GM19025 (cell line): Measurements from ENCODE around the gene MLXIPL.
"Not testable (repeated sequence)": the region's sequence is repeated elsewhere in the genome, so short reads cannot be mapped to it uniquely, and the experiment has no call there.

ENCODE experiments used
- ATAC-seq: cut with Tn5 transposase; IDR thresholded peaks from one replicate; pipeline ENCODE4 v1.9.1; 2021; ENCODE audit warnings: mild to moderate bottlenecking, low read depth, moderate library complexity; ENCODE audit not compliant: unreplicated experiment

The MLXIPL gene

DNA sequence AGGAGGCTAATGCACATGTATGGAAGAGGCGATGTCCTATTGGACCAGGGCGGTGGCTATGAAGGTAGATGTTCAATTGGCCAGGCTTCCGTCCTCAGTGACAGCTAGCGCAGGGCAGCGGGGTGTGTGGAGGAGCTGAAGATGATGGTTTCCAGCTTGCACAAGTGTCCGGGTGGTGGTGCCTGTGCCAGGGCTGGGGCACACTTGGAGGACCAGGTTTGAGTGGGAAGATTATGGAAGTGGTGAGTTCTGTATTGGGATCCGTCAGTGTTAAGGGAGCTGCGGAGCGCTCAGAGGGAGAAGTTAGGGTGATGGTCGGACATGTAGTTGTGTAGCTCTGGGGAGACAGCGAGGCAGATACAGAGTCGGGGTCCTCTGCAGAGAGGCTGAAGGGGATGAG, 37.4 kb downstream of the MLXIPL start:
- no peak for ATAC-seq

DNA sequence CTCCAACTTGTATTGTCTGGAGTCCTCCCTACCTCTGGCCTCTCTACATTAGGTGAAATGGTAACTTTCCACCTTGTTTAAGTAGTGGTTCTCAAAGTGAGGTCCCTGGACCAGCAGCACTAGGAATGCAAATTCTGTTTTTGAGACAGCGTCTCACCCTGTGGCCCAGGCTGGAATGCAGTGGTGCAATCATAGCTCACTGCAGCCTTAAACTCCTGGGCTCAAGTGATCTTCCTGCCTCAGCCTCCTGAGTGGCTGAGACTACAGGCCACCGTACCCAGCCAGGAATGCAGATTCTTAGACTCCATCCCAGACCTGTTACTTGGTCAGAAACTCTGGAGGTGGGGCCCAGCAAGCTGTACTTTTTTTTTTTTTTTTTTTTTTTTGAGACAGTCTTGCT, 39.1 kb downstream of the MLXIPL start:
- ATAC-seq, result no peak

DNA sequence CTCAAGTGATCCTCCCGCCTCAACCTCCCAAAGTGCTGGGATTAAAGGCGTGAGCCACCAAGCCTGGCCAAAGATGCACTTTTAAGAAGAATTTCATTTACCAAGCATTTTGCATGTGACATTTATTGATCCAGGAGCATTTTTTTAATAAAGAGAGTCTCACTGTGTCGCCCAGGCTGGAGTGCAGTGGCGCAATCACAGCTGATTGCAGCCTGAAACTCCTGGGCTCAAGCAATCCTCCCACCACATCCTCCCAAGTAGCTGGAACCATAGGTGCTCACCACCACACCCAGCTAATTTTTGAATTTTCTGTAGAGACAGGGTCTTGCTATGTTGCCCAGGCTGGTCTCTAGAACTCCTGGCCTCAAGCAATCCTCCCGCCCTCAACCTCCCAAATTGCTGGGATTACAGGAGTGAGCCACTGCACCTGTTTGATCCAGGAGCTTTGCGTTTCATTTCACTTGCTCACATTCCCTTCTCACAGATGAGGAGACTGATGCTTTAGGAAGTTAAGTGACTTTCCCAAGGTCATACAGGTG, 41.6 kb downstream of the MLXIPL start:
- ATAC-seq, result no peak

DNA sequence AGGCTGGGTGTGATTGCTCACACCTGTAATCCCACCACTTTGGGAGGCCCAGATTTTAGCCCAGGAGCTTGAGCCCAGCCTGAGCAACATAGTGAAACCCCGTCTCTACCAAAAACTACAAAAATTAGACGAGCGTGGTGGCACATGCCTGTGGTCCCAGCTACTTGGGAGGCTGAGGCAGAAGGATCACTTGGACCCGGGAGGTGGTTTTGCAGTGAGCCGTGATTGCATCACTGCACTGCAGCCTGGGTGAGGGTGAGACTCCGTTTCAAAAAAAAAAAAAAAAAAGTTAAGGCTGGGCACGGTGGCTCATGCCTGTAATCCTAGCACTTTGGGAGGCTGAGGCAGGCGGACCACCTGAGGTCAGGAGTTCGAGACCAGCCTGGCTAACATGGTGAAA, 43.3 kb downstream of the MLXIPL start:
- not testable (repeated sequence) for ATAC-seq

DNA sequence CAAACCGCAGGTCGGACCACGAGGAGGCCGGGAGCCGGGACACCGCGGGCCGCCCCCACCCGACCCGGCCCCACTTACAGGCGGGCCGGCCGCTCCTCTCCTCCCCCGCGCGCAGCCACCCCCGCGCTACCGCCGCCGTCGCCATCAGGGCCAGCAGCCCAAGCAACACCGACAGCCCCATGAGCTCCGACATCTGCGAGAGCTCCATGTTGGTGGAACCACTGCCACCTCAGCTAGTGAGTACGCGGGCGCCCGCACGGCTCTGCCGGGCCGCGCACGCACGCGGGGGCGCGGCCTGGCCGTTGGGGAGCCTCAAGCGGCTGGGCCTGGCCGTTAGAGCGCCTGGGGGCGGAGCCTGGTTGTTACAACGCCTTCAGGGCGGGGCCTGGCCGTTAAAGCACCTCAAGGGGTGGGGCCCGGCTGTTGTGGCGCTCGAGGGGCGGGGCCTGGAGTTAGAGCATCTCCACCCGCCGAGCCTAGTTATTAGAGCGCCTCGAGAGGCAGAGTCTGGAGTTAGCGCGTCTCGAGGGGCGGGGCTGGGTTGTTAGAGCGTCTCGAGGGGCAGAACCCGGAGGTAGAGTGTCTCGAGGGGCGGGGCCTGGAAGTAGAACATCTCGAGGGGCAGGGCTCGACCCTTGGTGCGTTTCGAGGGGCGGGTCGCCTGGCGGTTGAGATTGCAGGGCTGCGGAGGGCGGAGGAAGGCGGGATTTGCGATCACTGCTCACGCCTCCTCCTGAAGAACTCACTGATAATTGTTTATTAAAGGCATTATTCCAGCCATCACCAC, 45.8 kb downstream of the MLXIPL start, which contains the start of gene TBL2:
Gene TBL2 (minus strand): TSS at position 238 of the 787 bp plus-strand sequence. CDS start 30 bp downstream, at position 208.
- ATAC-seq, result peak; percentile 83

DNA sequence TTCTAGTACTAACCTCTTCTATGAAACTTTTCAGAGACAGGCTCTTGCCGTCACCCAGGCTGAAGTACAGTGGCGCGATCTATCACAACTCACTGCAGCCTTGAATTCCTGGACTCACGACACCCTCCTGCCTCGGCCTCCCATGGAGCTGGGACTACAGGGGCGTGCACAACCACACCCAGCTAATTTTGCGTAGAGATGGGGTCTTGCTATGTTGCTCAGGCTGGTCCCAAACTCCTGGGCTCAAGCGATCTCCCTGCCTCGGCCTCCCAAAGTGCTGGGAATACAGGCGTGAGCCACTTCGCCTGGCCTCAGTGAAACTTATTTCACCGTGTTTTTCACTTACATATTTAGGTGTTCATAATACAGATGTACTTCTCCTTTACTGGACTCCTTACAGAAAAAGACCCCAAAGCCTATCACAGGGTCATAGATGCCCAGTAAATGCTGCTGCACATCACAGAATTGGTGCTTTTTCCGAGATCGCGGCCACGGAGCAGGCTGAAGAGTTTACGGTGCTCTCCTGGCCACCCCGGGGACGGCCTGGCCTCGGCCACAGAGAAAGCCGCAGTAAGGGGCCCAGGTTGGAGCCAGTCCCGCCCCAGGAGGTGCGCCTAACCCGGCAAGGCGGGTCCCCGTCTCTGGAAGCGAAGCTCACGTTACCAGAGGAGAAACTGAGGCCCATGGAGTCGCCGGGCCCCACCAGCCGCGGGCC, 46.5 kb downstream of the MLXIPL start:
- peak; percentile 7 for ATAC-seq

DNA sequence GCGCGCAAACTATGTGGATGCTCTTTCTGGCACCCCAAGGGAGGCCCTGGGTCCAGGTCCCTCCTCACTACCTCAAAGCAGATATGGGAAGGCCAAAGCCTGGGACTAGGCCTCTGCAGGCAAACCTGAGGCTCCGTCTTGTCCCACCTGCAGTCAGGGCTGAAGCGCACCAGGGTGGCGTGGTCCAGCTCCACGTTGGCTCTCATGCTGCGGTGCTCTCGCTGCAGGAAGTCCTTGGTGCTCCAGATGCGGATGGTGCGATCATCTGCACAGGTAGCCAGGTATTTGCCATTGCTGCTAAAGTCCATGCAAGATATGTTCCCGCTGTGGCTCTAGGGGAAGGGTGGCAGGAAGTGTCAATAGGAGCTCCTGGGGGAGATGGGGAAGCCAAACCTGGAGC, 50.5 kb downstream of the MLXIPL start:
- no peak for ATAC-seq

DNA sequence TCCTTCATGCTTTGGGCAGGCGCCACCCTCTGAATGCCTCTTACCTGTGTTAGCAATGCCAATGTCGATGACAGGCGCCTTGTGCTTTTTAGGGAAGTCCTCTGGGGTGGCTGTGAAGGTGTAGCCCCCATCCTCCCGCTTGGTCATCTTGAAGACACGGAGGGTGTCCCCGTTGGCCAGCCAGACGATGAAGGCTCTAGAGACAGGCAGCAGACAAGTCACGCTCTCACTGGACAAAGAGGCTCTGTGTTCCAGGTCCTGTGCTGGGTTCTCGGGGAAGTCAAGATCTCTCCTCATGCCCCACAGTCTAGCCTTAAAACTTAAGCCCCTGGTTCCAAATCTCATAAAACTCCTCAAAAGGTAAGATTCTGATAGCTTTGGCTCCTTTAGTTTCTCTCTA, 51.0 kb downstream of the MLXIPL start:
- ATAC-seq, result no peak

DNA sequence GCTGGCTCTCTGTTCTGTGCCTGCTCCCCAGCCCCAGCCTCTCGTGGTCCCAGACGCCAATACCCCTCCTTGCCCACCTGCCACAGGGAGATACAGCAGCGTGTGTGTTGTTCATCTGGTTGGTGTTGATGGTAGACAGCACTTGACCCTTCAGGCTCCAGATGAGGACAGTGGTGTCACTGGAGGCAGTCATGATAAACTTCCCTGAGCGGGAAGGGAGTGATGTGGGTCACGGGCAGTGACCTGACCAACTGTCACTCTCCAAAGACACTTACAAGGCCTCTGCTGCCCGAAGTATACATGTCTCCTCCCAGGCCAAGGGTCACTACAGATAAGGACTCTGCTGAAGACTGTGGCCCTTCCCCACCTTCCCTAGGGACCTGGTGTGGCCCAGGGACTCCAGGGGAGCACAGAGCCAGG, 51.5 kb downstream of the MLXIPL start:
- ATAC-seq, result no peak

DNA sequence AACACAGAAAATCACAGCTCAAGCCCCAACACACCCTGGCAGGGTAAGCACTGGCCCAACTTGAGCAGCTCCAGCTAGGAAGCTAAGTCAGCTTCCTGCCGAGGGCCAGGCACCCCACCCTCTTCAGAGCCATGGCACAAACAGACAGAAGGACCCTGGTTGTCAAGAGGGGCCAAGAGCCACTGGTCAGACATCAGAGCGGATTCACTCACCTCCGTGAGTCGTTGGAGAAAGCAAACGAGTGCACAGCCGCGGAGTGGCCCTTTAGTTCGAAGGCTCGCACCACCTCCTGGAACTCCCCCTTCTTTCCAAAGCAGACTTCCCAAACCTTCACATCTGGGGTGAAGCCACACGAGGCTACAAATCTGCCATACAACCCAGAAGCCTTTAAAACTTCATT, 53.3 kb downstream of the MLXIPL start:
- ATAC-seq, result no peak

DNA sequence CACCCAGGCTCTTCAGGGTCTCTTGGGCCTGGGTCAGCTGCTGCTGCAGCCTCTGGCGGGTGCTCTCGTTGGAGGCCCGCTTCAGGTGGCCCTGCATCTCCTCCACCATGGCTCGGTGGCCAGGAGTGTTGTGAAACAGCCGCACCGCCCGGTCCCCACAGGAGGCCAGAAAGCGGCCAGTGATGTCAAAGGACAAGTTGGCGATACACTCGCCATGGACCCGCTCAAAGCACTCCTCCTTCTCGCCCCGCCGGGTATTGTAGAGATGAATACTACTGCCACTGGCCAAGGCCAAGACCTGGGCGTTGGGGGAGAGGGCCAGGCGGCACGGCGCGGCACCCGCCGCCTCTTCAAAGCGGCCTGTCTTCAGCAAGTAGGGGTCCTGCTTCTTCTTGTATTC, 53.8 kb downstream of the MLXIPL start:
- no peak for ATAC-seq

DNA sequence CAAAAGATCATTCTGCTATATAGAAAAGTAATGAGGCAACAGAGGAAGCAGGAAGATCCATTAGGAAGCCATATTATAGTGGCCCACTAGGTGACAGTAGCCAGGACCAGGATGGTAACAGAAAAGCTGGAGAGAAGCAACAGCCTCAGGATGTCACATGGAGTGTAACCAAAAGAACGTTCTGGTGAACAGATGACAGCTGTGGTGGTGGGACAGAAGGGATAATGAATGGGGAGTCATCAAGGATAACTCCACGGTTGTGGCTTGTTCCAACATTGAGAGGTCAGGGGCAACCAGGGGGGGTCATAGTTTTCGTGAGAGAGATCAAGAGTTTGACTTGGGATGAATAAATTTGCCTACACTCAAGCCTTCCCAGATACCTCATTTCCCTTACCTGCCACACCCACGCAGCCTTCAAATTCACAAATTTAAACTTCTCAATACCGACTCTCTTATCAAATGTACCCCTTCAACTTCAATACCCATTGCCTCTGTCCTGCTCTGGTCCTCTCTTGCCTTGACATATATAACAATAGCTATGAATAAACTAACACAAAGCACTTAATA, 55.2 kb downstream of the MLXIPL start:
- no peak for ATAC-seq

DNA sequence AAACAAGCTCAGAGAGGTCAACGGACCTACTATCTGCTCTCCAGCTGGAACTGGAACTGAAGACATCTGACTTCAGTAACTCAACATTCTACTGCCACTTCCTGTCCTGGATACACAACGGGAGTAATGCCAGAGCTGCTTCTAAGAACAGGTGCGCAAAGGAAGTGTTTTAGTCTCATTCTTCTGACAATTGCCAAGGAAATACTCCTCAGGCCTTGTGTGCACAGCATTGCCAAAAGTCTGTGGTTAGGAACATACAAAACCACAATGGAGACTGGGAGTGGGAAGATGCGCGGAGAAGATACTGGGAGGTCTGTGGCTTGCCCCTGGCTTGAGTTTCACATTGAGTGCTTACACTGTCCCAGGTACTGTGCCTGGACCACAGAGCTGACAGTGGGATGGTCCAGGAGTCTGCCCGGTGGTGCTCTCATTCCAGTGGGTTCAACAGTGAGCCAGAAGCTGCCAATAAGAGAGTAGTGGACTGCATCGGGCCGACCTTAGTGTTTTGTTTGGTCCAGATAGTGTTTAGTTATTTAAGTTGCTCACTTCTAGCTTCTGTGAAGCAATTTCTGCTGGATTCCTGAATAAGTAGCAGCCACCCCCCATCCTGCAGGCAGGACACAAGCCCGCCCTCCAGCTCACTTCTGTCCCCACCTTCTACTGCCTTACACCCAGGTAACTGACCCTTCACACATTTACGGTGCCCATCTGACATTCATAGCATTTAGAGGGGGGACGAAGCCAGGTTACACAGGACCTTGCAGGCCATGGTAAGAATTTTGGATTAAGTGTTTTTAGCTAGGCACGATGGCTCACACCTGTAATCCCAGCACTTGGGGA, 56.3 kb downstream of the MLXIPL start:
- no peak for ATAC-seq

DNA sequence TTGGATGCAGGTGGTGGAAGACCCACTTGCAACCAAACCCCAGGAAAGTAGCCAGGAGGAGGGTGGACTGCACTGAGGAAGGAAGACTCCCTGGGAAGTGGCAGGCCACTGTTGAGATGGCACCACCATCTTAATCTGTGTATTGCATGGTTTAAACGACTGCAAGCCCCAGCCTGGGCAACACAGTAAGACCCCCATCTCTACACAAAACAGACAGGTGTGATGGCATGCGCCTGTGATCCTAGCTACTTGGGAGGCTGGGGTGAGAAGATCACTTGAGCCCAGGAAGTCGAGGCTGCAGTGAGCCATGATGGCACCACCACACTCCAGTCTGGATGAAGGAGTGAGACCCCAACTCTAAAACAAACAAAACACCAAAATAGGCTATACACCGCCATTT, 57.2 kb downstream of the MLXIPL start:
- ATAC-seq, result no peak

DNA sequence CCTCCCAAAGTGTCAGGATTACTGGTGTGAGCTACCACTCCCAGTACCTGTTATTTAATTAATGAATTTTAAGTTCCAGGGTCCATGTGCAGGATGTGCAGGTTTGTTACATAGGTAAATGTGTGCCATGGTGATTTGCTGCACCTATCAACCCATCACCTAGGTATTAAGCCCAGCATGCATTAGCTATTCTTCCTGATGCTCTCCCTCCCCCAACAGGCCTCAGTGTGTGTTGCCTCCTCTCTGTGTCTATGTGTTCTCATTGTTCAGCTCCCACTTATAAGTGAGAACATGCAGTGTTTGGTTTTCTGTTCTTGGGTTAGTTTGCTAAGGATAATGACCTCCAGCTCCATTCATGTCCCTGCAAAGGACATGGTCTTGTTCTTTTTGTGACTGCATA, 57.9 kb downstream of the MLXIPL start:
- ATAC-seq, result not testable (repeated sequence)

DNA sequence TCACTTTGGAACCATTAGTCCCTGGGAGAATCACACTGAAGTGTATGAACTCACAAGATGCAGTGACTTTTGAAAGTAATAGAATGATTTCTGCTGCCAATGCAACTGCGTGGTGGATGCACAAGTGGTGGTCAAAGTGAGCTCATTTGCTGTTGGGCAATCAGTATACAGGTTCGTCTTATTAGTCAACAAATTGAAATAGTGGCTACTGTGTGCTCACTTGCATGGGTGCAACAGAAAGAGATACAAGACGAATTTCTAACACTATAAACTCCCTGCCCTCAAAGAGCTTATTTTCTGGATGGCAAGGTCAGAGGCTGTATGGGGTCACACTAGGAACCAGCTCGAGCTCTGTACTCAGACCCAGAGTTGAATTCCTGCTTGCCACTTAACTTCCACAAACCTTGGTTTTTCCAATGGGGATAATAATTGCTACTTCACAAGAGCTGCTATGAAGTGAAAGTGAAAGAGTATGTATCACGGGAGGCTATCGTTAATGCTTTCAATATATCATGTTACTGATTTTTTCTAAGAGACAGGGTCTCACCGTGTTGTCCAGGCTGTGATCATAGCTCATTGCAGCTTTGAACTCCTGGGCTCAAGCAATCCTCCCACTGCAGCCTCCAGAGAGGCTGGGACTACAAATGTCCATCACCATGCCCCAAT, 58.5 kb downstream of the MLXIPL start:
- no peak for ATAC-seq

DNA sequence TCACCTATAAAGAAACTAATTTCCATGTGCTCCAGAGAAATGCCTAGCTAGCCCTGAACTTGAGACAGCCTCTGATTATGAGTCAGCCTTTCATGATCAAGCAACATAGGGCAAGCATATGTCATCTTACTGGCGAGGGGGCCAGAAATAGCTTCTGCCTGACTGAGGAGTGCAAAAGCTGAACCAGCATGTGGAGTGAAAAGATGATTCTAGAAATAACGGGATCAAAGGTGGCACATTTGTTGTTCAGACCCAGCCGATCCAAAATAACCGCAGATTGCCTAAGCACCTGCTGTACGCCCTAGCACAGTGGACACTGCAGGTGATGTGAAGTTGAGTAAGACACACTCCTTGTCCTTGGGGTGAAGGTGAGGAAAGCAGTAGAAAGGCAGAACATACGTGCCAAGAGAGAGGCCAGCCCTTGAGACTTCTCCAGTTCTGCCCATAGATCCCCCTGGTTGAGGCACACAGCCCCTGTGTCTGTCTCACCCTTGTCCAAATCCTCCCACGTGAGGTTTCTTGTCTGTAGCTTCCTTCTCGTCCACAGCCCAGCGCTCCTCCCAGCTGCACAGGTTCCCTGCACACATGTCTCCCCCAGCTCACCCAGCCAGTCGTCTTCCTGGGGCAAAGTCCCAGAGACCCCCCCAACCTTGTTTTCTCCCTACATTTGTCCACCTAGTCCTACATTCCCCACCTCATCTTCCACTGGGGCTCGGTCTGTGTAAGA, 64.0 kb downstream of the MLXIPL start:
- ATAC-seq, result no peak

DNA sequence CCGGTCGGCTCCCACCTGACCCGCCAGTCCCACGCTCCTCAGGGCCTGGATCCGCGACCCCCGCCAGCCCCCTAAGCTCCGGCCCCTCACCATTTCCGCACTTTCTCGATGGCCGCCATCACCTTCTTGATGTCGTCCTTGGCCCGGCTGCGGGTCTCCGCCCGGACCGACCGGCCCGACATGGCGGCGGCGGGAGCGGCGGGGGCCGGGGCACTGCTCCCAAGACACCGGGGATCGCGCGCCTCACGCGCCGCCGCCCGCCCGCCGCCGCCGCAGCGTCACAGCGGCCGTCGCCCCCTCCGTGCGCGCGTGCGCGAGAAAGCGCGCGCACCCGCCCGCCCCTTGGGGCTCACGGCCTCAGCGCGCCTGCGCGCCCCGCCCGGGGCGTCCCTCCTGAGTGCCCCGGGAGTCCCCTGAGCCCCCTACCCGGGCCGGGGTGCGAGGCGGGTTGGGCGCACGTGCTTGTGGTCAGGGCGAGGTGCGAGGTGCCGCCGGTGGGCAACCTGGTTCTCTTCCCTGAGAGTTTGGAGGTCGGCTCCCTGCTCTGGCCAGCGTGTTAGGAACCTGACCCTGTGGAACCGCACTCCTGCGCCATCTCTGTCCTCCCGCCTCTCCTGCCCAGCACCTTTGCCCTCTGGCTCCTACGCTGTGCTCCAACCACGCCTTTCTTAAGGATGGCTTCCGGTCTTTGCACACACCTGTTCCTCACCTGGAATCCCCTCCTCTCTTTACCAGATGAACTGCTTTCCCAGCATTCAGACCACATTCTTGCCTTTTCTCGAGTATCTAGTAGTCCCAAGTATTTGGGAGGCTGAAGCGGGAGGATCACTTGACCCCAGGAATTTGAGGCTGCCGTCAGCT, 66.7 kb downstream of the MLXIPL start, which contains the start of gene BCL7B:
Gene BCL7B (minus strand): TSS at position 294 of the 861 bp plus-strand sequence. CDS start 112 bp downstream, at position 182.
- ATAC-seq, result peak; percentile 35
